SK-N-SH (cell line): ENCODE measurements around the gene SLC38A7. TPM values are rescaled to one million over a fixed set of nuclear protein-coding genes. Genes with fewer than 3 reads are reported as not detected.

ENCODE experiments used
- CTCF ChIA-PET: fragments of 300-600, 350-600 bp; formaldehyde crosslinking; extraction: SDS; loops from one replicate; lab custom pipeline; 2021; lab: Yijun Ruan, JAX
- POLR2A ChIA-PET: fragments of 350-600 bp; sonication (Branson Sonifier 250); formaldehyde crosslinking; extraction: SDS; loops from one replicate; lab custom pipeline; 2020; ENCODE audit warnings: antibody characterized with exemption, inconsistent platforms; lab: Yijun Ruan, JAX
- DNase-seq: peaks from one replicate; pipeline ENCODE4 v3.0.0; 2012
- H2AFZ ChIP-seq: fragments of 200-600 bp; sonication (generic); 2 replicates; pipeline ENCODE4 v1.8.1; 2016; ENCODE audit warnings: antibody characterized with exemption, mild to moderate bottlenecking, low read depth
- H3F3A ChIP-seq: fragments of 200-600 bp; sonication (generic); replicated peaks from 2 replicates; pipeline ENCODE3; 2016; ENCODE audit warnings: antibody characterized with exemption, mild to moderate bottlenecking; ENCODE audit not compliant: insufficient read depth
- H3K27ac ChIP-seq, 2 experiments: fragments of 200-500 bp in 1 of 2; fragments of 200-600 bp in 1 of 2; sonication (Bioruptor generic) in 1 of 2; sonication (generic), shearing (Covaris generic) in 1 of 2; 2 replicates each; pipeline versions ENCODE4 v1.5.1 to v1.6.1; 2014 to 2016; ENCODE audit warnings: low read depth in 2 of 2, inconsistent platforms in 1 of 2, low read length in 1 of 2, mild to moderate bottlenecking in 1 of 2, mixed read lengths in 1 of 2
- H3K27me3 ChIP-seq: fragments of 200-600 bp; sonication (generic), shearing (Covaris generic); 2 replicates; pipeline ENCODE4 v1.6.1; 2016; ENCODE audit warnings: mixed run types; ENCODE audit not compliant: insufficient read depth
- H3K36me3 ChIP-seq, 2 experiments: fragments of 200-500 bp in 1 of 2; fragments of 200-600 bp in 1 of 2; sonication (Bioruptor generic) in 1 of 2; sonication (generic) in 1 of 2; replicated peaks in 1 of 2; 2 replicates each; pipeline versions ENCODE3 to v1.5.1; 2014 to 2016; ENCODE audit warnings: low read length in 1 of 2, mild to moderate bottlenecking in 1 of 2; ENCODE audit not compliant: insufficient read depth in 2 of 2, control insufficient read depth in 1 of 2
- H3K4me1 ChIP-seq, 2 experiments: fragments of 200-500 bp in 1 of 2; fragments of 200-600 bp in 1 of 2; sonication (Bioruptor generic) in 1 of 2; sonication (generic), shearing (Covaris generic) in 1 of 2; 2 replicates each; pipeline versions ENCODE4 v1.5.1 to v1.6.1; 2014 to 2016; ENCODE audit warnings: low read depth in 1 of 2, low read length in 1 of 2, mixed run types in 1 of 2; ENCODE audit not compliant: insufficient read depth in 2 of 2, control insufficient read depth in 1 of 2
- H3K4me2 ChIP-seq: fragments of 200-600 bp; sonication (generic), shearing (Covaris generic); 2 replicates; pipeline ENCODE4 v1.6.1; 2017; ENCODE audit warnings: mixed run types
- H3K4me3 ChIP-seq, 2 experiments: fragments of 200-500 bp in 1 of 2; fragments of 200-600 bp in 1 of 2; sonication (Bioruptor generic) in 1 of 2; sonication (generic), shearing (Covaris generic) in 1 of 2; 2 replicates each; pipeline versions ENCODE4 v1.5.1 to v1.8.1; 2014 to 2016; ENCODE audit warnings: low read depth in 2 of 2, inconsistent platforms in 1 of 2, low read length in 1 of 2, mild to moderate bottlenecking in 1 of 2, mixed read lengths in 1 of 2, moderate library complexity in 1 of 2
- H3K79me2 ChIP-seq: fragments of 200-600 bp; sonication (generic); 2 replicates; pipeline ENCODE4 v1.8.1; 2017; ENCODE audit warnings: mild to moderate bottlenecking; ENCODE audit not compliant: insufficient read depth
- H3K9ac ChIP-seq: fragments of 200-600 bp; sonication (generic); 2 replicates; pipeline ENCODE4 v1.6.1; 2017; ENCODE audit warnings: mixed run types
- H3K9me2 ChIP-seq: fragments of 200-600 bp; sonication (generic); 2 replicates; pipeline ENCODE4 v1.6.1; 2017; ENCODE audit warnings: mixed run types
- H3K9me3 ChIP-seq: fragments of 200-600 bp; sonication (generic); 2 replicates; pipeline ENCODE4 v1.6.1; 2017; ENCODE audit warnings: mixed run types, mild to moderate bottlenecking, moderate library complexity
- H4K20me1 ChIP-seq: fragments of 200-600 bp; sonication (generic); 2 replicates; pipeline ENCODE4 v1.6.1; 2017; ENCODE audit warnings: mild to moderate bottlenecking, mixed run types; ENCODE audit not compliant: insufficient read depth
- ELF1 ChIP-seq: IDR thresholded peaks from 2 replicates; pipeline ENCODE4 v1.4.0; 2012
- EP300 ChIP-seq, 2 experiments: IDR thresholded peaks; 2 replicates each; pipeline versions ENCODE4 v1.4.0 to v1.6.1; 2012; ENCODE audit warnings: borderline replicate concordance in 1 of 2, low read depth in 1 of 2, low read length in 1 of 2
- FOSL2 ChIP-seq: IDR thresholded peaks from 2 replicates; pipeline ENCODE4 v1.4.0; 2012; ENCODE audit warnings: low read depth, mild to moderate bottlenecking, moderate library complexity, borderline replicate concordance
- FOXM1 ChIP-seq: IDR thresholded peaks from 2 replicates; pipeline ENCODE4 v1.4.0; 2012; ENCODE audit warnings: low read depth, mild to moderate bottlenecking
- GABPA ChIP-seq: IDR thresholded peaks from 2 replicates; pipeline ENCODE4 v1.4.0; 2012; ENCODE audit warnings: low read depth, mild to moderate bottlenecking
- IRF3 ChIP-seq: fragments of 150-350 bp; IDR thresholded peaks from 2 replicates; pipeline ENCODE4 v1.6.1; 2016; ENCODE audit warnings: mild to moderate bottlenecking, low read depth, low read length
- MEF2A ChIP-seq: IDR thresholded peaks from 2 replicates; pipeline ENCODE4 v1.4.0; 2012; ENCODE audit warnings: low read depth, borderline replicate concordance
- MXI1 ChIP-seq: IDR thresholded peaks from 2 replicates; pipeline ENCODE4 v1.6.1; 2012; ENCODE audit warnings: mild to moderate bottlenecking, low read depth, low read length, improper control_type of control experiment
- NRF1 ChIP-seq: IDR thresholded peaks from 2 replicates; pipeline ENCODE4 v1.6.1; 2012; ENCODE audit warnings: low read depth, mild to moderate bottlenecking, low read length
- RCOR1 ChIP-seq: fragments of 150-350 bp; IDR thresholded peaks from 2 replicates; pipeline ENCODE4 v1.6.1; 2017; ENCODE audit warnings: antibody characterized with exemption, low read length
- RFX5 ChIP-seq: IDR thresholded peaks from 2 replicates; pipeline ENCODE4 v1.6.1; 2012; ENCODE audit warnings: mild to moderate bottlenecking, improper control_type of control experiment, low read length
- SIN3A ChIP-seq: IDR thresholded peaks from 2 replicates; pipeline ENCODE4 v1.6.1; 2012; ENCODE audit warnings: low read depth, mild to moderate bottlenecking, low read length, moderate library complexity, borderline replicate concordance
- SMC3 ChIP-seq: IDR thresholded peaks from 2 replicates; pipeline ENCODE4 v1.6.1; 2012; ENCODE audit warnings: low read depth, low read length, improper control_type of control experiment
- TEAD4 ChIP-seq: IDR thresholded peaks from 2 replicates; pipeline ENCODE4 v1.4.0; 2012; ENCODE audit warnings: mild to moderate bottlenecking, borderline replicate concordance; ENCODE audit not compliant: insufficient read depth
- YY1 ChIP-seq: IDR thresholded peaks from 2 replicates; pipeline ENCODE4 v1.4.0; 2012; ENCODE audit warnings: low read depth, mild to moderate bottlenecking
- WGBS: methylation state at CpG from one replicate; pipeline ENCODE4 v1.1.6; 2017; ENCODE audit warnings: low lambda C conversion rate; 5-methylcytosine and 5-hydroxymethylcytosine counted together
- polyA plus RNA-seq, 3 experiments: library from polyadenylated mRNA; depleted of rRNA; stranded (reverse); fragments of >200 nt; gene quantifications; 2 replicates each; pipeline ENCODE4 v1.2.3, GENCODE V29; 2012

SLC38A7 gene
- polyA plus RNA-seq, 1 of the 3 experiments (the other 2 are of a cell fraction) = 14.1 TPM

DNA sequence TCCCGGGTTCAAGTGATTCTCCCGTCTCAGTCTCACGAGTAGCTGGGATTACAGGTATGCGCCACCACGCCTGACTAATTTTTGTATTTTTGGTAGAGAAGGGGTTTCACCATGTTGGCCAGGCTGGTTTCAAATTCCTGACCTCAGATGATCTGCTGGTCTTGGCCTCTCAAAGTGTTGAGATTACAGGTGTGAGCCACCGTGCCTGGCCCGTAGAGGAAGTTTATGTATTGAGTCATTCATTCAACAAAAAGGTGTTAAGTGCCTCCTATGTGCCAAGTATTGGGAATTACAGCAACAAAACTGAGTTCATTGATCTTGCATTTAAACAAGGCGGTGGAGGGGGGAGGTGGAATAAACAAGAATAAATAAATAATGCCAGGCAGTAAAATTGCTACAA lies 44.7 kb downstream of the SLC38A7 start:
- WGBS = 88% methylated on average over 8 of the region's 8 CpGs
- DNase-seq = no peak
- H3K4me3 ChIP-seq = no peak overlapping the region
- TF ChIP-seq GABPA (no peak), SIN3A (no peak), MXI1 (no peak), ELF1 (no peak), NRF1 (no peak), TEAD4 (no peak), MEF2A (no peak), IRF3 (no peak)
- TF ChIP-seq, all 33 proteins: peak for 0
- H3K27me3 ChIP-seq = no peaks in the 10 kb centered on the region
- H4K20me1 ChIP-seq = no peaks in the 10 kb centered on the region
- POLR2A ChIA-PET = no interaction called here
- no peak overlapping the region for H3K9ac ChIP-seq
- no peaks in the 10 kb centered on the region for H3K79me2 ChIP-seq
- no peaks in the 10 kb centered on the region for H3K36me3 ChIP-seq
- no peak overlapping the region for H3K4me2 ChIP-seq
- H3K9me2 ChIP-seq = no peaks in the 10 kb centered on the region
- no peaks in the 10 kb centered on the region for H3K9me3 ChIP-seq
- no peaks in the 10 kb centered on the region; a peak in 1 of 4 replicates for H3K4me1 ChIP-seq
- CTCF ChIA-PET = interaction anchor here (0.9 kb wide), 1 partner anchor 18 kb away, joined by 3 read pairs; no protein-coding TSS in a partner anchor
- H3K27ac ChIP-seq = no peak overlapping the region
- H3F3A ChIP-seq = peaks cover 5% of the 10 kb centered on the region
- H2AFZ ChIP-seq = no peak overlapping the region

GRCh38 chr16:58639230-58639629 lies 45.3 kb downstream of the SLC38A7 start:
- H3K79me2 ChIP-seq = no peaks in the 10 kb centered on the region
- H2AFZ ChIP-seq = no peak overlapping the region
- H3K9me2 ChIP-seq = no peaks in the 10 kb centered on the region
- no peaks in the 10 kb centered on the region; a peak in 1 of 4 replicates for H3K4me1 ChIP-seq
- no peak overlapping the region for H3K4me2 ChIP-seq
- DNase-seq = no peak
- TF ChIP-seq SMC3 (no peak), EP300 (IDR thresholded peaks at IDR 0.05; ENCODE audit: borderline replicate concordance in 1 of 2, low read depth in 1 of 2, low read length in 1 of 2) (no peak), GABPA (no peak), YY1 (no peak), FOXM1 (no peak), FOSL2 (no peak), RCOR1 (no peak), RFX5 (no peak), IRF3 (no peak)
- WGBS = 58% methylated on average over 4 of the region's 4 CpGs
- ChIA-PET CTCF (interaction anchor here (0.7 to 0.9 kb wide), 2 partner anchors 18 to 21 kb away, joined by 3 read pairs; no protein-coding TSS in a partner anchor), POLR2A (no interaction called here)
- no peaks in the 10 kb centered on the region for H3K9me3 ChIP-seq
- H3K27ac ChIP-seq = no peak overlapping the region
- H3K4me3 ChIP-seq = no peak overlapping the region
- H3K27me3 ChIP-seq = no peaks in the 10 kb centered on the region
- peaks cover 5% of the 10 kb centered on the region for H3F3A ChIP-seq
- H4K20me1 ChIP-seq = no peaks in the 10 kb centered on the region
- no peaks in the 10 kb centered on the region for H3K36me3 ChIP-seq
- no peak overlapping the region for H3K9ac ChIP-seq
